A673 (cell line): ENCODE measurements around the gene APBB1IP.

Source experiments
- CTCF ChIP-seq: fragments of 300-800, 200-600 bp; sonication (generic); conservative IDR thresholded peaks from 2 replicates; pipeline ENCODE4 v1.5.1; 2017; ENCODE audit warnings: low read depth, mild to moderate bottlenecking, antibody characterized with exemption, low read length, moderate library complexity, mixed read lengths
- EZH2 ChIP-seq: fragments of 200-600 bp; sonication (generic); IDR thresholded peaks from 2 replicates; pipeline ENCODE4 v1.6.1; 2017; ENCODE audit warnings: borderline replicate concordance, low read depth, mild to moderate bottlenecking, mixed read lengths, antibody characterized with exemption, low read length; ENCODE audit not compliant: poor library complexity, severe bottlenecking

GRCh38 chr10:26423722-26424121 lies 14.4 kb upstream of the APBB1IP start:
- no peak for TF ChIP-seq CTCF
- TF ChIP-seq EZH2 = no peak
